GM23338 (cell line): Measurements from ENCODE around the gene CUX1. TPM values are rescaled to one million over a fixed set of nuclear protein-coding genes. Genes with fewer than 3 reads are reported as not detected.

Source experiments
- ATAC-seq: fragments of 200-7000 bp; cut with Tn5 transposase; 3 replicates; pipeline ENCODE4 v1.9.1; 2020
- DNase-seq: peaks from one replicate; pipeline ENCODE4 v3.0.0-alpha.2; 2015; ENCODE audit warnings: low spot score
- H2AFZ ChIP-seq: fragments of 200-600 bp; sonication (generic); 2 replicates; pipeline ENCODE4 v1.8.0; 2016; ENCODE audit warnings: antibody characterized with exemption, mild to moderate bottlenecking, moderate library complexity
- H3F3A ChIP-seq: fragments of 200-600 bp; sonication (generic); replicated peaks from 2 replicates; pipeline ENCODE4 v1.8.0; 2017; ENCODE audit warnings: antibody characterized with exemption, mixed run types, low read depth
- H3K27ac ChIP-seq: fragments of 200-600 bp; sonication (generic); 2 replicates; pipeline ENCODE4 v1.6.1; 2016; ENCODE audit warnings: low read depth
- H3K27me3 ChIP-seq: fragments of 200-600 bp; sonication (generic); 2 replicates; pipeline ENCODE4 v1.8.0; 2016; ENCODE audit warnings: mild to moderate bottlenecking, mixed run types, moderate library complexity; ENCODE audit not compliant: insufficient read depth
- H3K36me3 ChIP-seq: fragments of 200-600 bp; sonication (generic); 2 replicates; pipeline ENCODE4 v1.8.0; 2016; ENCODE audit warnings: mild to moderate bottlenecking; ENCODE audit not compliant: insufficient read depth
- H3K4me1 ChIP-seq: fragments of 200-600 bp; sonication (generic); 2 replicates; pipeline ENCODE4 v1.8.0; 2016; ENCODE audit warnings: mild to moderate bottlenecking, moderate library complexity; ENCODE audit not compliant: insufficient read depth
- H3K4me2 ChIP-seq: fragments of 200-600 bp; sonication (generic); 2 replicates; pipeline ENCODE4 v1.7.1; 2017; ENCODE audit warnings: mixed run types
- H3K4me3 ChIP-seq: fragments of 200-600 bp; sonication (generic); 2 replicates; pipeline ENCODE4 v1.6.1; 2016; ENCODE audit warnings: mixed run types
- H3K79me2 ChIP-seq: fragments of 200-600 bp; sonication (generic); replicated peaks from 2 replicates; pipeline ENCODE4 v1.8.0; 2017; ENCODE audit warnings: mild to moderate bottlenecking; ENCODE audit not compliant: insufficient read depth
- H3K9me2 ChIP-seq: fragments of 200-600 bp; sonication (generic); 2 replicates; pipeline ENCODE4 v1.8.0; 2017; ENCODE audit not compliant: insufficient read depth
- H4K20me1 ChIP-seq: fragments of 200-600 bp; sonication (generic); replicated peaks from 2 replicates; pipeline ENCODE4 v1.8.0; 2017; ENCODE audit warnings: mild to moderate bottlenecking; ENCODE audit not compliant: insufficient read depth
- H3K27ac Mint-ChIP-seq: 2 replicates; pipeline ENCODE4 v1.8.0; 2020; ENCODE audit warnings: inconsistent platforms, mild to moderate bottlenecking, moderate library complexity, mixed read lengths
- H3K27me3 Mint-ChIP-seq: 3 replicates; pipeline ENCODE4 v1.8.0; 2022; ENCODE audit warnings: low read depth, mild to moderate bottlenecking, moderate library complexity, mixed read lengths, inconsistent platforms; ENCODE audit not compliant: insufficient read depth, poor library complexity
- H3K36me3 Mint-ChIP-seq: 3 replicates; pipeline ENCODE4 v1.8.0; 2021; ENCODE audit warnings: low read depth, mild to moderate bottlenecking, inconsistent platforms, moderate library complexity, mixed read lengths
- H3K4me1 Mint-ChIP-seq: 3 replicates; pipeline ENCODE4 v1.8.0; 2020; ENCODE audit warnings: mild to moderate bottlenecking, inconsistent platforms, mixed read lengths
- H3K4me3 Mint-ChIP-seq: 3 replicates; pipeline ENCODE4 v1.8.0; 2021; ENCODE audit warnings: moderate library complexity, mild to moderate bottlenecking, inconsistent platforms, mixed read lengths
- H3K9me3 Mint-ChIP-seq: 3 replicates; pipeline ENCODE4 v1.8.0; 2020; ENCODE audit warnings: moderate library complexity, mild to moderate bottlenecking, inconsistent platforms, mixed read lengths
- CREB1 ChIP-seq: fragments of 250-450 bp; sonication (Bioruptor Pico); IDR thresholded peaks from 2 replicates; pipeline ENCODE4 v1.5.0; 2020; ENCODE audit warnings: low read depth, mild to moderate bottlenecking, moderate library complexity
- EZH2 ChIP-seq: fragments of 200-600 bp; sonication (generic); IDR thresholded peaks from one replicate; pipeline ENCODE4 v1.8.0; 2017; ENCODE audit warnings: antibody characterized with exemption, mild to moderate bottlenecking, low read depth; ENCODE audit not compliant: unreplicated experiment
- EZH2phosphoT487 ChIP-seq: fragments of 200-600 bp; sonication (generic); IDR thresholded peaks from one replicate; pipeline ENCODE4 v1.8.1; 2018; ENCODE audit warnings: antibody characterized with exemption; ENCODE audit not compliant: unreplicated experiment
- JUNB ChIP-seq: IDR thresholded peaks from one replicate; pipeline ENCODE4 v1.6.1; 2016; ENCODE audit warnings: antibody characterized with exemption; ENCODE audit not compliant: unreplicated experiment
- NANOG ChIP-seq: IDR thresholded peaks from 2 replicates; pipeline ENCODE4 v1.6.1; 2016; ENCODE audit warnings: antibody characterized with exemption, borderline replicate concordance
- POLR2AphosphoS5 ChIP-seq: IDR thresholded peaks from 2 replicates; pipeline ENCODE4 v1.6.1; 2016; ENCODE audit warnings: antibody characterized with exemption, low read depth
- STAT1 ChIP-seq: IDR thresholded peaks from one replicate; pipeline ENCODE4 v1.6.1; 2016; ENCODE audit warnings: antibody characterized with exemption; ENCODE audit not compliant: unreplicated experiment
- ZNF114 ChIP-seq: fragments of 250-450 bp; sonication (Bioruptor Pico); IDR thresholded peaks from 2 replicates; pipeline ENCODE4 v1.5.0; 2020; ENCODE audit warnings: mild to moderate bottlenecking, moderate library complexity
- ZNF331 ChIP-seq: fragments of 250-450 bp; sonication (Bioruptor Pico); IDR thresholded peaks from 2 replicates; pipeline ENCODE4 v1.5.0; 2020; ENCODE audit warnings: low read depth, mild to moderate bottlenecking, moderate library complexity
- polyA plus RNA-seq: library from polyadenylated mRNA; unstranded; fragments of >200 nt; fragmentation: Nextera tagmentation; extraction: Ambion mirVana; gene quantifications from 2 replicates; pipeline ENCODE4 v1.2.1, GENCODE V29; 2016
- total RNA-seq: library from RNA; depleted of rRNA; stranded (reverse); fragments of >200 nt; shearing (Covaris generic); gene quantifications from 2 replicates; pipeline ENCODE4 v1.2.3, GENCODE V29; 2014
- TF ChIP-seq, protein P1 (sequence below): IDR thresholded peaks from one replicate; pipeline ENCODE4 v1.6.1; 2018; ENCODE audit warnings: antibody characterized with exemption; ENCODE audit not compliant: unreplicated experiment
- TF ChIP-seq, protein P2 (sequence below): fragments of 250-450 bp; sonication (Bioruptor Pico); IDR thresholded peaks from 2 replicates; pipeline ENCODE4 v1.5.0; 2020; ENCODE audit warnings: mild to moderate bottlenecking, moderate library complexity
- TF ChIP-seq, protein P3 (sequence below), 2 experiments: fragments of 200-600 bp in 1 of 2; sonication (generic) in 1 of 2; conservative IDR thresholded peaks; 2 replicates each; pipeline versions ENCODE4 v1.5.1 to v1.6.1; 2016 to 2017; ENCODE audit warnings: antibody characterized with exemption in 2 of 2, low read depth in 2 of 2, mild to moderate bottlenecking in 2 of 2, moderate library complexity in 1 of 2
- TF ChIP-seq, protein P4 (sequence below): IDR thresholded peaks from 2 replicates; pipeline ENCODE4 v1.6.1; 2016; ENCODE audit warnings: antibody characterized with exemption

CUX1 gene
- total and polyA plus RNA-seq, 2 experiments from 2014 or later: 49.9 to 64.0 TPM

DNA sequence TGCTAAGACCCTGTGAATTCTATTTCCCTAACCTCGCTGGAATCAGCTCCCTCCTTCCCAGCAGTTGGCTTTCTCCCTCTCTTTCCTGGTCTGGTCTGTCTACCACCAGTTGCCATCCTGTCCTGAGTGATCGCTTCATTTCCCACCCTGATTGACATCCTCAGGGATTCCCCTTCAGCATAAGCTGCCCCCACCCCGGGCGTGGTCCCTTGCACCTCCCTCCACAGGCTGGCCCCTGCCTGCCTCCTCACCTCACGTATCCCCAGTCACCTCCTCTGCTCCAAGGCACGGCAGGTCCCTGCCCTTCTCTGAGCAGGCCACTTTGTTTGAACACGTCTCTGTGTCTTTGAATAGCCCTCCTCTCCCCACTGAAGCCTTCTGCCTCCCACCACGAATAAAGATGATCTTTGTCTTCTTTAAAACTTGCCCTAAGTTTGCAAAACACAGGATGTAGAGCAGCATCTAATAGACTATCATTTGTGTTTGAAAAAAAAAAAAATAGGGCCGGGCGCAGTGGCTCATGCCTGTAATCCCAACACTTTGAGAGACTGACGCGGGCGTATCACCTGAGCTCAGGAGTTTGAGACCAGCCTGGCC is 233.5 kb downstream of the CUX1 start:
- DNase-seq: no peak
- H3K36me3 Mint-ChIP-seq: peaks cover 34% of the 10 kb centered on the region
- no peaks in the 10 kb centered on the region for H3K36me3 ChIP-seq
- peaks cover 10% of the 10 kb centered on the region for H3K27me3 Mint-ChIP-seq
- H3K27ac Mint-ChIP-seq: no peak overlapping the region
- peaks cover 35% of the 10 kb centered on the region for H3K79me2 ChIP-seq
- H3K9me2 ChIP-seq: no peaks in the 10 kb centered on the region
- H3K27ac ChIP-seq: no peak overlapping the region
- peak; percentile 53 for ATAC-seq
- H3K9me3 Mint-ChIP-seq: peaks cover 22% of the 10 kb centered on the region
- H3K4me3 Mint-ChIP-seq: no peak overlapping the region
- H3K4me2 ChIP-seq: no peak overlapping the region
- no peaks in the 10 kb centered on the region; the same call in 1 of the 2 replicates for H4K20me1 ChIP-seq
- TF ChIP-seq, protein P1, sequence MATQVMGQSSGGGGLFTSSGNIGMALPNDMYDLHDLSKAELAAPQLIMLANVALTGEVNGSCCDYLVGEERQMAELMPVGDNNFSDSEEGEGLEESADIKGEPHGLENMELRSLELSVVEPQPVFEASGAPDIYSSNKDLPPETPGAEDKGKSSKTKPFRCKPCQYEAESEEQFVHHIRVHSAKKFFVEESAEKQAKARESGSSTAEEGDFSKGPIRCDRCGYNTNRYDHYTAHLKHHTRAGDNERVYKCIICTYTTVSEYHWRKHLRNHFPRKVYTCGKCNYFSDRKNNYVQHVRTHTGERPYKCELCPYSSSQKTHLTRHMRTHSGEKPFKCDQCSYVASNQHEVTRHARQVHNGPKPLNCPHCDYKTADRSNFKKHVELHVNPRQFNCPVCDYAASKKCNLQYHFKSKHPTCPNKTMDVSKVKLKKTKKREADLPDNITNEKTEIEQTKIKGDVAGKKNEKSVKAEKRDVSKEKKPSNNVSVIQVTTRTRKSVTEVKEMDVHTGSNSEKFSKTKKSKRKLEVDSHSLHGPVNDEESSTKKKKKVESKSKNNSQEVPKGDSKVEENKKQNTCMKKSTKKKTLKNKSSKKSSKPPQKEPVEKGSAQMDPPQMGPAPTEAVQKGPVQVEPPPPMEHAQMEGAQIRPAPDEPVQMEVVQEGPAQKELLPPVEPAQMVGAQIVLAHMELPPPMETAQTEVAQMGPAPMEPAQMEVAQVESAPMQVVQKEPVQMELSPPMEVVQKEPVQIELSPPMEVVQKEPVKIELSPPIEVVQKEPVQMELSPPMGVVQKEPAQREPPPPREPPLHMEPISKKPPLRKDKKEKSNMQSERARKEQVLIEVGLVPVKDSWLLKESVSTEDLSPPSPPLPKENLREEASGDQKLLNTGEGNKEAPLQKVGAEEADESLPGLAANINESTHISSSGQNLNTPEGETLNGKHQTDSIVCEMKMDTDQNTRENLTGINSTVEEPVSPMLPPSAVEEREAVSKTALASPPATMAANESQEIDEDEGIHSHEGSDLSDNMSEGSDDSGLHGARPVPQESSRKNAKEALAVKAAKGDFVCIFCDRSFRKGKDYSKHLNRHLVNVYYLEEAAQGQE: no peak
- TF ChIP-seq POLR2AphosphoS5 (no peak), EZH2phosphoT487 (no peak), JUNB (no peak), ZNF331 (CRISPR knock-in tag) (no peak), EZH2 (no peak), NANOG (no peak), ZNF114 (no peak), STAT1 (no peak), CREB1 (CRISPR knock-in tag) (no peak)
- TF ChIP-seq, protein P2, sequence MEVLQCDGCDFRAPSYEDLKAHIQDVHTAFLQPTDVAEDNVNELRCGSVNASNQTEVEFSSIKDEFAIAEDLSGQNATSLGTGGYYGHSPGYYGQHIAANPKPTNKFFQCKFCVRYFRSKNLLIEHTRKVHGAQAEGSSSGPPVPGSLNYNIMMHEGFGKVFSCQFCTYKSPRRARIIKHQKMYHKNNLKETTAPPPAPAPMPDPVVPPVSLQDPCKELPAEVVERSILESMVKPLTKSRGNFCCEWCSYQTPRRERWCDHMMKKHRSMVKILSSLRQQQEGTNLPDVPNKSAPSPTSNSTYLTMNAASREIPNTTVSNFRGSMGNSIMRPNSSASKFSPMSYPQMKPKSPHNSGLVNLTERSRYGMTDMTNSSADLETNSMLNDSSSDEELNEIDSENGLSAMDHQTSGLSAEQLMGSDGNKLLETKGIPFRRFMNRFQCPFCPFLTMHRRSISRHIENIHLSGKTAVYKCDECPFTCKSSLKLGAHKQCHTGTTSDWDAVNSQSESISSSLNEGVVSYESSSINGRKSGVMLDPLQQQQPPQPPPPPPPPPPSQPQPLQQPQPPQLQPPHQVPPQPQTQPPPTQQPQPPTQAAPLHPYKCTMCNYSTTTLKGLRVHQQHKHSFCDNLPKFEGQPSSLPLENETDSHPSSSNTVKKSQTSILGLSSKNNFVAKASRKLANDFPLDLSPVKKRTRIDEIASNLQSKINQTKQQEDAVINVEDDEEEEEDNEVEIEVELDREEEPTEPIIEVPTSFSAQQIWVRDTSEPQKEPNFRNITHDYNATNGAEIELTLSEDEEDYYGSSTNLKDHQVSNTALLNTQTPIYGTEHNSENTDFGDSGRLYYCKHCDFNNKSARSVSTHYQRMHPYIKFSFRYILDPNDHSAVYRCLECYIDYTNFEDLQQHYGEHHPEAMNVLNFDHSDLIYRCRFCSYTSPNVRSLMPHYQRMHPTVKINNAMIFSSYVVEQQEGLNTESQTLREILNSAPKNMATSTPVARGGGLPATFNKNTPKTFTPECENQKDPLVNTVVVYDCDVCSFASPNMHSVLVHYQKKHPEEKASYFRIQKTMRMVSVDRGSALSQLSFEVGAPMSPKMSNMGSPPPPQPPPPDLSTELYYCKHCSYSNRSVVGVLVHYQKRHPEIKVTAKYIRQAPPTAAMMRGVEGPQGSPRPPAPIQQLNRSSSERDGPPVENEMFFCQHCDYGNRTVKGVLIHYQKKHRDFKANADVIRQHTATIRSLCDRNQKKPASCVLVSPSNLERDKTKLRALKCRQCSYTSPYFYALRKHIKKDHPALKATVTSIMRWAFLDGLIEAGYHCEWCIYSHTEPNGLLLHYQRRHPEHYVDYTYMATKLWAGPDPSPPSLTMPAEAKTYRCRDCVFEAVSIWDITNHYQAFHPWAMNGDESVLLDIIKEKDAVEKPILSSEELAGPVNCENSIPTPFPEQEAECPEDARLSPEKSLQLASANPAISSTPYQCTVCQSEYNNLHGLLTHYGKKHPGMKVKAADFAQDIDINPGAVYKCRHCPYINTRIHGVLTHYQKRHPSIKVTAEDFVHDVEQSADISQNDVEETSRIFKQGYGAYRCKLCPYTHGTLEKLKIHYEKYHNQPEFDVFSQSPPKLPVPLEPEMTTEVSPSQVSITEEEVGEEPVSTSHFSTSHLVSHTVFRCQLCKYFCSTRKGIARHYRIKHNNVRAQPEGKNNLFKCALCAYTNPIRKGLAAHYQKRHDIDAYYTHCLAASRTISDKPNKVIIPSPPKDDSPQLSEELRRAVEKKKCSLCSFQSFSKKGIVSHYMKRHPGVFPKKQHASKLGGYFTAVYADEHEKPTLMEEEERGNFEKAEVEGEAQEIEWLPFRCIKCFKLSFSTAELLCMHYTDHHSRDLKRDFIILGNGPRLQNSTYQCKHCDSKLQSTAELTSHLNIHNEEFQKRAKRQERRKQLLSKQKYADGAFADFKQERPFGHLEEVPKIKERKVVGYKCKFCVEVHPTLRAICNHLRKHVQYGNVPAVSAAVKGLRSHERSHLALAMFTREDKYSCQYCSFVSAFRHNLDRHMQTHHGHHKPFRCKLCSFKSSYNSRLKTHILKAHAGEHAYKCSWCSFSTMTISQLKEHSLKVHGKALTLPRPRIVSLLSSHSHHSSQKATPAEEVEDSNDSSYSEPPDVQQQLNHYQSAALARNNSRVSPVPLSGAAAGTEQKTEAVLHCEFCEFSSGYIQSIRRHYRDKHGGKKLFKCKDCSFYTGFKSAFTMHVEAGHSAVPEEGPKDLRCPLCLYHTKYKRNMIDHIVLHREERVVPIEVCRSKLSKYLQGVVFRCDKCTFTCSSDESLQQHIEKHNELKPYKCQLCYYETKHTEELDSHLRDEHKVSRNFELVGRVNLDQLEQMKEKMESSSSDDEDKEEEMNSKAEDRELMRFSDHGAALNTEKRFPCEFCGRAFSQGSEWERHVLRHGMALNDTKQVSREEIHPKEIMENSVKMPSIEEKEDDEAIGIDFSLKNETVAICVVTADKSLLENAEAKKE: no peak
- TF ChIP-seq, protein P3, sequence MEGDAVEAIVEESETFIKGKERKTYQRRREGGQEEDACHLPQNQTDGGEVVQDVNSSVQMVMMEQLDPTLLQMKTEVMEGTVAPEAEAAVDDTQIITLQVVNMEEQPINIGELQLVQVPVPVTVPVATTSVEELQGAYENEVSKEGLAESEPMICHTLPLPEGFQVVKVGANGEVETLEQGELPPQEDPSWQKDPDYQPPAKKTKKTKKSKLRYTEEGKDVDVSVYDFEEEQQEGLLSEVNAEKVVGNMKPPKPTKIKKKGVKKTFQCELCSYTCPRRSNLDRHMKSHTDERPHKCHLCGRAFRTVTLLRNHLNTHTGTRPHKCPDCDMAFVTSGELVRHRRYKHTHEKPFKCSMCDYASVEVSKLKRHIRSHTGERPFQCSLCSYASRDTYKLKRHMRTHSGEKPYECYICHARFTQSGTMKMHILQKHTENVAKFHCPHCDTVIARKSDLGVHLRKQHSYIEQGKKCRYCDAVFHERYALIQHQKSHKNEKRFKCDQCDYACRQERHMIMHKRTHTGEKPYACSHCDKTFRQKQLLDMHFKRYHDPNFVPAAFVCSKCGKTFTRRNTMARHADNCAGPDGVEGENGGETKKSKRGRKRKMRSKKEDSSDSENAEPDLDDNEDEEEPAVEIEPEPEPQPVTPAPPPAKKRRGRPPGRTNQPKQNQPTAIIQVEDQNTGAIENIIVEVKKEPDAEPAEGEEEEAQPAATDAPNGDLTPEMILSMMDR (conservative IDR thresholded peaks at IDR 0.05; ENCODE audit: low read depth in 2 of 2): no peak
- TF ChIP-seq, protein P4, sequence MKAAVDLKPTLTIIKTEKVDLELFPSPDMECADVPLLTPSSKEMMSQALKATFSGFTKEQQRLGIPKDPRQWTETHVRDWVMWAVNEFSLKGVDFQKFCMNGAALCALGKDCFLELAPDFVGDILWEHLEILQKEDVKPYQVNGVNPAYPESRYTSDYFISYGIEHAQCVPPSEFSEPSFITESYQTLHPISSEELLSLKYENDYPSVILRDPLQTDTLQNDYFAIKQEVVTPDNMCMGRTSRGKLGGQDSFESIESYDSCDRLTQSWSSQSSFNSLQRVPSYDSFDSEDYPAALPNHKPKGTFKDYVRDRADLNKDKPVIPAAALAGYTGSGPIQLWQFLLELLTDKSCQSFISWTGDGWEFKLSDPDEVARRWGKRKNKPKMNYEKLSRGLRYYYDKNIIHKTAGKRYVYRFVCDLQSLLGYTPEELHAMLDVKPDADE: no peak
- H3K4me3 ChIP-seq: no peak overlapping the region
- H3K4me1 Mint-ChIP-seq: peaks cover 8% of the 10 kb centered on the region
- H3F3A ChIP-seq: no peaks in the 10 kb centered on the region
- H3K4me1 ChIP-seq: no peaks in the 10 kb centered on the region
- no peaks in the 10 kb centered on the region for H3K27me3 ChIP-seq
- no peak overlapping the region for H2AFZ ChIP-seq
